HepG2 (cell line): ENCODE measurements around the gene SCN9A. TPM values are rescaled to one million over a fixed set of nuclear protein-coding genes. Genes with fewer than 3 reads are reported as not detected.

Experiments used
- ATAC-seq: fragments of 200-7000 bp; cut with Tn5 transposase; 3 replicates; pipeline ENCODE4 v1.9.1; 2020; ENCODE audit warnings: mild to moderate bottlenecking, moderate library complexity
- BruUV-seq: library from RNA; stranded (reverse); fragments of 400-500 nt; replicated peaks from 2 replicates; lab custom pipeline; 2021; lab: Mats Ljungman, UMichigan
- CTCF ChIA-PET: fragments of 300-600 bp; formaldehyde crosslinking; extraction: SDS; loops from one replicate; lab custom pipeline; 2021; ENCODE audit warnings: low total read pairs, inconsistent platforms, low intra/inter-chr PET ratio; lab: Yijun Ruan, JAX
- POLR2A ChIA-PET: fragments of 350-600 bp; sonication (Branson Sonifier 250); formaldehyde crosslinking; loops from one replicate; lab custom pipeline; 2020; ENCODE audit warnings: antibody characterized with exemption, inconsistent platforms; lab: Yijun Ruan, JAX
- DNase-seq: peaks from one replicate; pipeline ENCODE4 v3.0.0-alpha.2; 2015; ENCODE audit warnings: low spot score
- FAIRE-seq: peaks from 3 replicates; lab custom pipeline; 2011; peaks lifted over from hg19 to GRCh38; lab: Jason Lieb, UNC
- H2AFZ ChIP-seq: one replicate; pipeline ENCODE4 v1.6.1; 2011; ENCODE audit warnings: low read length, inconsistent platforms
- H3K27ac ChIP-seq: fragments of 300-600 bp; 3 replicates; pipeline ENCODE4 v1.8.0; 2011; ENCODE audit warnings: mixed run types, mild to moderate bottlenecking, mixed read lengths, low read length, inconsistent platforms; ENCODE audit not compliant: insufficient read depth; ENCODE audit errors: extremely low read length
- H3K27me3 ChIP-seq, 2 experiments: fragments of 200-600 bp in 1 of 2; 2 replicates in 1 of 2; 3 replicates in 1 of 2; pipeline versions ENCODE4 v1.6.0 to v1.8.0; 2011; ENCODE audit warnings: low read length in 2 of 2, mild to moderate bottlenecking in 2 of 2, moderate library complexity in 2 of 2, inconsistent platforms in 1 of 2; ENCODE audit not compliant: insufficient read depth in 2 of 2, control insufficient read depth in 1 of 2
- H3K36me3 ChIP-seq, 2 experiments: fragments of 200-600 bp in 1 of 2; replicated peaks in 1 of 2; 2 replicates in 1 of 2; 3 replicates in 1 of 2; pipeline versions ENCODE4 v1.5.1 to v1.8.0; 2011; ENCODE audit warnings: low read length in 2 of 2, inconsistent platforms in 1 of 2; ENCODE audit not compliant: insufficient read depth in 2 of 2, control insufficient read depth in 1 of 2
- H3K4me1 ChIP-seq: 2 replicates; pipeline ENCODE4 v1.5.1; 2012; ENCODE audit warnings: low read length, inconsistent platforms; ENCODE audit not compliant: insufficient read depth
- H3K4me2 ChIP-seq: 2 replicates; pipeline ENCODE4 v1.6.0; 2011; ENCODE audit warnings: low read depth, low read length, inconsistent platforms
- H3K4me3 ChIP-seq, 3 experiments: fragments of 200-600 bp in 1 of 3; sonication (generic), shearing (Covaris generic) in 1 of 3; replicated peaks in 1 of 3; 2 replicates each; pipeline ENCODE4 v1.5.1; 2011 to 2016; ENCODE audit warnings: low read length in 3 of 3, inconsistent platforms in 2 of 3, low read depth in 2 of 3, mild to moderate bottlenecking in 2 of 3, control low read depth in 1 of 3, mixed read lengths in 1 of 3; ENCODE audit not compliant: insufficient read depth in 1 of 3
- H3K79me2 ChIP-seq: one replicate; pipeline ENCODE4 v1.6.1; 2011; ENCODE audit warnings: low read length, inconsistent platforms; ENCODE audit not compliant: insufficient read depth
- H3K9ac ChIP-seq: 2 replicates; pipeline ENCODE4 v1.6.0; 2011; ENCODE audit warnings: mild to moderate bottlenecking, low read depth, low read length, inconsistent platforms; ENCODE audit not compliant: insufficient read depth
- H3K9me3 ChIP-seq: 2 replicates; pipeline ENCODE4 v1.5.1; 2012; ENCODE audit warnings: mild to moderate bottlenecking, low read length
- H4K20me1 ChIP-seq: 2 replicates; pipeline ENCODE4 v1.6.0; 2011; ENCODE audit warnings: inconsistent platforms, mild to moderate bottlenecking, low read length, moderate library complexity; ENCODE audit not compliant: insufficient read depth
- ATF3 ChIP-seq: sonication (generic); formaldehyde crosslinking; IDR thresholded peaks from 2 replicates; pipeline ENCODE4 v1.4.0; 2020; ENCODE audit warnings: missing genetic modification reagents
- ATF4 ChIP-seq, 2 experiments: fragments of 450-650 bp in 1 of 2; sonication (generic) in 1 of 2; formaldehyde crosslinking; IDR thresholded peaks; 2 replicates each; pipeline versions ENCODE4 v1.5.0 to v1.8.0; 2020 to 2022; ENCODE audit warnings: mild to moderate bottlenecking in 1 of 2, missing genetic modification reagents in 1 of 2
- CEBPB ChIP-seq: IDR thresholded peaks from 2 replicates; pipeline ENCODE4 v1.6.1; 2011; ENCODE audit warnings: low read depth, low read length, improper control_type of control experiment, borderline replicate concordance
- EP300 ChIP-seq, 3 experiments: sonication (generic) in 1 of 3; formaldehyde crosslinking in 1 of 3; IDR thresholded peaks; 2 replicates each; pipeline versions ENCODE4 v1.5.1 to v1.6.1; 2011 to 2020; ENCODE audit warnings: low read depth in 2 of 3, low read length in 2 of 3, borderline replicate concordance in 1 of 3, improper control_type of control experiment in 1 of 3, mild to moderate bottlenecking in 1 of 3, missing genetic modification reagents in 1 of 3, moderate library complexity in 1 of 3
- FOSL2 ChIP-seq: sonication (generic); formaldehyde crosslinking; IDR thresholded peaks from 2 replicates; pipeline ENCODE4 v1.4.0; 2020; ENCODE audit warnings: missing genetic modification reagents
- FOXP4 ChIP-seq: sonication (generic); formaldehyde crosslinking; IDR thresholded peaks from 2 replicates; pipeline ENCODE4 v1.4.0; 2020; ENCODE audit warnings: missing genetic modification reagents
- GATAD2A ChIP-seq: IDR thresholded peaks from 2 replicates; pipeline ENCODE4 v1.6.1; 2016
- GMEB1 ChIP-seq: sonication (generic); formaldehyde crosslinking; IDR thresholded peaks from 2 replicates; pipeline ENCODE4 v1.5.1; 2020; ENCODE audit warnings: missing genetic modification reagents, mild to moderate bottlenecking, borderline replicate concordance
- MIER3 ChIP-seq: IDR thresholded peaks from 2 replicates; pipeline ENCODE4 v1.6.1; 2016; ENCODE audit warnings: missing compliant biosample characterization, borderline replicate concordance
- ZBTB10 ChIP-seq: sonication (generic); formaldehyde crosslinking; IDR thresholded peaks from 2 replicates; pipeline ENCODE4 v1.4.0; 2020; ENCODE audit warnings: missing genetic modification reagents, borderline replicate concordance
- ZBTB46 ChIP-seq: sonication (generic); formaldehyde crosslinking; IDR thresholded peaks from 2 replicates; pipeline ENCODE4 v1.4.0; 2020; ENCODE audit warnings: mild to moderate bottlenecking, missing genetic modification reagents, borderline replicate concordance
- ZFYVE20 ChIP-seq: sonication (generic); formaldehyde crosslinking; IDR thresholded peaks from 2 replicates; pipeline ENCODE4 v1.8.0; 2023; ENCODE audit warnings: low read depth, mild to moderate bottlenecking, moderate library complexity, missing genetic modification reagents, borderline replicate concordance
- WGBS: methylation state at CpG from one replicate; pipeline ENCODE4 v1.1.6; 2017; ENCODE audit warnings: low lambda C conversion rate; 5-methylcytosine and 5-hydroxymethylcytosine counted together
- in situ Hi-C: cut with HindIII; loops from 2 replicates; pipeline ENCODE4 v1.10.0; 2017; ENCODE audit warnings: low pct_unique_long_range_greater_than_20kb; ENCODE audit not compliant: extremely low pct_ligation_motif_present
- intact Hi-C: fragments of 100-400 bp; cut with micrococcal nuclease; formaldehyde crosslinking; loops from one replicate; pipeline ENCODE4 v1.10.0; 2022; ENCODE audit not compliant: unreplicated experiment
- polyA plus RNA-seq, 8 experiments: library from polyadenylated mRNA; depleted of rRNA in 3 of 8; stranded (reverse) in 7 of 8; unstranded in 1 of 8; fragments of >200 nt; fragmentation: Illumina TruSeq in 4 of 8; extraction: Trizol in 4 of 8; gene quantifications; 2 replicates each; pipeline versions ENCODE4 v1.2.1 to v1.2.3, GENCODE V29; 2011 to 2016; ENCODE audit warnings: low read depth in 4 of 8, missing spikeins in 1 of 8, mixed read lengths in 1 of 8; ENCODE audit not compliant: insufficient read depth in 1 of 8
- total RNA-seq, 5 experiments: library from RNA; depleted of rRNA; stranded (reverse); fragments of >200 nt; fragmentation: Illumina TruSeq; extraction: Trizol; gene quantifications; 2 replicates each; pipeline ENCODE4 v1.2.3, GENCODE V29; 2016; ENCODE audit warnings: low read depth in 1 of 5

The SCN9A gene
- total and polyA plus RNA-seq, 2 of the 13 experiments (the other 11 are each of a cell fraction or from before 2014, with no cell fraction given), result 15.3 to 24.3 TPM

- Histone ChIP-seq H3K4me2 (peak overlapping the region; percentile 47), H3K9ac (no peak overlapping the region), H3K36me3 (no peaks in the 10 kb centered on the region), H2AFZ (peak overlapping the region; percentile 4), H4K20me1 (no peaks in the 10 kb centered on the region), H3K79me2 (no peaks in the 10 kb centered on the region), H3K27ac (no peak overlapping the region), H3K9me3 (no peaks in the 10 kb centered on the region), H3K4me1 (peaks cover 18% of the 10 kb centered on the region; the same call in 1 of the 2 replicates), H3K4me3 (no peak overlapping the region), H3K27me3 (no peaks in the 10 kb centered on the region)
- WGBS, result 21% methylated on average over 7 of the region's 7 CpGs
- intact Hi-C loops (no loop called here), in situ Hi-C loops (no loop called here)
- no peak for FAIRE-seq
- ATAC-seq, result peak; percentile 74
- ChIA-PET POLR2A (interaction anchor here (1.1 to 1.2 kb wide), 2 partner anchors 8 to 36 kb away, joined by 3 to 4 read pairs; partner anchors contain the start of gene SCN9A), CTCF (no interaction called here)
- BruUV-seq, result no TSS peak
- DNase-seq, result peak; percentile 31
- no peak for TF ChIP-seq ZBTB46
- no peak for TF ChIP-seq FOXP4 (CRISPR knock-in tag)
- peak in 1 of 2 experiments; percentile 91; a peak in 2 of 4 replicates for TF ChIP-seq ATF4 (CRISPR knock-in tag; IDR thresholded peaks at IDR 0.05)
- no peak for TF ChIP-seq MIER3 (CRISPR knock-in tag)
- 0 out of 2 replicates have a peak, but pooled peaks have one; percentile 26 for TF ChIP-seq GATAD2A (CRISPR knock-in tag)
- no peak for TF ChIP-seq ATF3 (CRISPR knock-in tag)
- TF ChIP-seq CEBPB, result peak; percentile 67; the same call in 1 of the 2 replicates
- no peak for TF ChIP-seq GMEB1 (CRISPR knock-in tag)
- no peak for TF ChIP-seq ZBTB10 (CRISPR knock-in tag)
- TF ChIP-seq FOSL2, result peak; percentile 85
- TF ChIP-seq EP300 (IDR thresholded peaks at IDR 0.05; ENCODE audit: low read depth in 2 of 2, low read length in 2 of 2), result peak in 1 of 2 experiments; percentile 19; a peak in 1 of 4 replicates
- TF ChIP-seq EP300 (CRISPR knock-in tag; IDR thresholded peaks at IDR 0.05; ENCODE audit: borderline replicate concordance), result no peak
- no peak for TF ChIP-seq ZFYVE20 (CRISPR knock-in tag)
These were observed 35.2 kb upstream of the SCN9A start for GRCh38 chr2:166410828-166411472.
